ENCODE results near the gene B3GALNT2.

The B3GALNT2 gene

DNA sequence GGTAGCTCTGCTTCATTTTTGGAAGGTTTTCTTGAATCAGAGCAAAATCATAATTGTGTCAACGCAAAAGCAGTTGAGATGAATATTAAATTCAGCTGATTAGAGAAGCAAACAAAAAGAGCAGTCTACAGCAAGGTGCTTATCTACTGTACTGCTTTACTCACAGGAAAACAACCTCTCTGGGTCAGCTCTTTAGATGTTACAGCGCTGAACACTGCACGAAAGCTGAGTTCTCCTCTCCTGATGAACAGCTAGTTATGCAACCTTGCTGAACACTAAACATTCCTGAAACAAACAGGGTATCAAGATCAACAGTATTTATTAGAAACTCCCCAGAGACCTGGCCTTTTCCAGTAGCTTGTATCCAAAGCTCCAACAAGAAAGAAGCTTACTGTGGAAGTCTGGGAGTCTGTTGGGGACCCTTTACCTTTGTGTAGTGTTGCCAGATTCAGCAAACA, 95.7 kb downstream of the B3GALNT2 start:
- DNase-seq, result no peak

DNA sequence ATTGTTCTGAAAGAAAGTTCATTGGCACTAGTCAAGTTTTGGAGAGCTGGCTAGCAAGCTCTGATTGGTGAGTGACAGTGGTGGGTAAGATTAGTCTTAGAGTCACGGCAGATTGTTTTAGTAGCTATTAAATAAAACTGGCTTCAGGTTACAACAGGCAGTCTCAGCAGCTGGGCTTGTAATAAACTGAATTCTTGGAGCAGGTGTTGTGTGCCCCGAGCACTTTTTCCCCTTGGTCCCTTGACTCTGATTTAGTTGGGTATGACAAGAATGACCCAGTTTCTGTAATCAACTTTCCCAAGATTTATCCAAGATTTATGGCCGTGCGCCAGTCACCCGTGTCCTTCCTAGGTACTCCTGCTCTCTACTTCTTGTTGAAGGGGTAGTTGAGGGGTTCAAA, 96.8 kb downstream of the B3GALNT2 start:
- no peak for DNase-seq

DNA sequence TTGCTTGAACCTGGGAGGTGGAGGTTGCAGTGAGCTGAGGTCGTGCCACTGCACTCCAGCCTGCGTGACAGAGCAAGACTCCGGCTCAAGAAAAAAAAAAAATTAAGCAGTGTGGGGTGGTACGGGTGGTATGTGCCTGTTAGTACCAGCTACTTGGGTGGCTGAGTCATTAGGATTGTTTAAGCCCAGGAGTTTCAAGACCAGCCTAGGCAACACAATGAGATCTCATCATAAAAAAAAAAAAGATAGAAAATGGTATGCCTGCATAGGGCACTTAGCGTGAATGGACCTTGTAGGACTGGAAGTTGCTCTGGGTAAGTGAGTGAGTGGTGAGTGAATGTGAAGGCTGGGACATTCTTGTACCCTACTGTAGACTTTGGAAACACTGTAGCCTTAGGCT, 100.1 kb downstream of the B3GALNT2 start:
- no peak for DNase-seq

- no peak for DNase-seq
Observed at GRCh38 chr1:235403593-235403992, 100.7 kb downstream of the B3GALNT2 start.

GRCh38 chr1:235402457-235403200, 101.6 kb downstream of the B3GALNT2 start:
- no peak for DNase-seq

GRCh38 chr1:235401251-235401650, 103.0 kb downstream of the B3GALNT2 start:
- DNase-seq, result no peak

All from retina (tissue), 1 donor.